B cell (primary cell): ENCODE results near the gene ITPKB. TPM values are rescaled to one million over a fixed set of nuclear protein-coding genes. Genes with fewer than 3 reads are reported as not detected.

Source experiments
- ATAC-seq: fragments of 200-7000 bp; cut with Tn5 transposase; one replicate; pipeline ENCODE4 v1.10.0; 2021; ENCODE audit warnings: low read depth, mild to moderate bottlenecking, moderate number of reproducible peaks, moderate library complexity
- CTCF ChIA-PET: fragments of 350-600 bp; sonication (Branson Sonifier 250); formaldehyde crosslinking; loops from one replicate; lab custom pipeline; 2021; ENCODE audit warnings: antibody characterized with exemption, inconsistent platforms; lab: Charles Lee
- POLR2A ChIA-PET: fragments of 350-600 bp; sonication (Branson Sonifier 250); formaldehyde crosslinking; loops from one replicate; lab custom pipeline; 2021; ENCODE audit warnings: antibody characterized with exemption; lab: Charles Lee
- DNase-seq: peaks from one replicate; pipeline ENCODE4 v3.0.0; 2013
- H2AFZ ChIP-seq: 2 replicates; pipeline ENCODE4 v1.6.1; 2012; ENCODE audit warnings: mild to moderate bottlenecking, low read depth, low read length; ENCODE audit not compliant: insufficient read depth, poor library complexity, severe bottlenecking
- H3K27ac ChIP-seq, 2 donors: 1 replicate in 1 of 2; 2 replicates in 1 of 2; pipeline ENCODE4 v1.5.1; 2012 to 2013; ENCODE audit warnings: low read length in 2 of 2, mild to moderate bottlenecking in 2 of 2, moderate library complexity in 1 of 2
- H3K27me3 ChIP-seq, 4 experiments: fragments of 200-600 bp in 1 of 4; sonication (generic) in 1 of 4; replicated peaks in 1 of 4; 1 replicate in 2 of 4; 2 replicates in 2 of 4; pipeline versions ENCODE4 v1.6.1 to v1.7.0; 2013 to 2016; ENCODE audit warnings: low read length in 3 of 4, mild to moderate bottlenecking in 2 of 4, mixed read lengths in 1 of 4, moderate library complexity in 1 of 4; ENCODE audit not compliant: insufficient read depth in 4 of 4, control insufficient read depth in 3 of 4; ENCODE audit errors: control extremely low read depth in 1 of 4
- H3K36me3 ChIP-seq, 2 experiments: replicated peaks in 1 of 2; 1 replicate in 1 of 2; 2 replicates in 1 of 2; pipeline versions ENCODE4 v1.6.1 to v1.7.1; 2013; ENCODE audit warnings: low read length in 1 of 2; ENCODE audit not compliant: insufficient read depth in 2 of 2, control insufficient read depth in 1 of 2; ENCODE audit errors: control extremely low read depth in 1 of 2, extremely low read depth in 1 of 2
- H3K4me1 ChIP-seq, 2 donors: fragments of 200-600 bp in 1 of 2; sonication (generic) in 1 of 2; 1 replicate in 1 of 2; 2 replicates in 1 of 2; pipeline versions ENCODE4 v1.5.1 to v1.6.1; 2013 to 2017; ENCODE audit warnings: low read length in 2 of 2; ENCODE audit not compliant: control insufficient read depth in 2 of 2, insufficient read depth in 2 of 2
- H3K4me2 ChIP-seq: replicated peaks from 2 replicates; pipeline ENCODE3; 2012; ENCODE audit warnings: mild to moderate bottlenecking, low read depth, low read length; ENCODE audit not compliant: poor library complexity, severe bottlenecking
- H3K4me3 ChIP-seq, 5 experiments: fragments of 200-600 bp in 1 of 5; sonication (generic) in 1 of 5; 1 replicate in 3 of 5; 2 replicates in 2 of 5; pipeline versions ENCODE4 v1.5.1 to v1.7.0; 2011 to 2016; ENCODE audit warnings: low read length in 4 of 5, mild to moderate bottlenecking in 4 of 5, low read depth in 2 of 5, control low read depth in 1 of 5, moderate library complexity in 1 of 5; ENCODE audit not compliant: insufficient read depth in 1 of 5; ENCODE audit errors: control extremely low read depth in 1 of 5, extremely low read depth in 1 of 5
- H3K79me2 ChIP-seq: fragments of 200-600 bp; sonication (generic); one replicate; pipeline ENCODE4 v1.6.0; 2016; ENCODE audit warnings: low read length; ENCODE audit not compliant: control insufficient read depth, insufficient read depth
- H3K9ac ChIP-seq: fragments of 200-600 bp; sonication (generic); 2 replicates; pipeline ENCODE4 v1.6.1; 2017; ENCODE audit warnings: mild to moderate bottlenecking, low read length, moderate library complexity
- H3K9me3 ChIP-seq, 3 donors: one replicate each; pipeline versions ENCODE4 v1.6.1 to v1.7.1; 2013; ENCODE audit warnings: low read length in 2 of 3; ENCODE audit not compliant: control insufficient read depth in 2 of 3, insufficient read depth in 1 of 3; ENCODE audit errors: control extremely low read depth in 1 of 3
- H4K20me1 ChIP-seq: 2 replicates; pipeline ENCODE4 v1.6.0; 2012; ENCODE audit warnings: mild to moderate bottlenecking, low read length; ENCODE audit not compliant: insufficient read depth, control insufficient read depth, poor library complexity, severe bottlenecking
- H3K27ac Mint-ChIP-seq: one replicate; pipeline ENCODE4 v1.8.0; 2021; ENCODE audit warnings: mixed read lengths
- H3K27me3 Mint-ChIP-seq: one replicate; pipeline ENCODE4 v1.8.0; 2021; ENCODE audit warnings: mixed read lengths
- H3K4me1 Mint-ChIP-seq: one replicate; pipeline ENCODE4 v1.8.0; 2021; ENCODE audit warnings: mixed read lengths
- H3K4me3 Mint-ChIP-seq: one replicate; pipeline ENCODE4 v1.8.0; 2021; ENCODE audit warnings: mixed read lengths
- H3K9me3 Mint-ChIP-seq: one replicate; pipeline ENCODE4 v1.8.0; 2022; ENCODE audit warnings: mixed read lengths; ENCODE audit not compliant: insufficient read depth
- CTCF ChIP-seq: fragments of 200-600 bp; IDR thresholded peaks from one replicate; pipeline ENCODE4 v1.8.0; 2022; ENCODE audit warnings: antibody characterized with exemption, mild to moderate bottlenecking
- EZH2 ChIP-seq: IDR thresholded peaks from 2 replicates; pipeline ENCODE4 v1.6.1; 2012; ENCODE audit warnings: borderline replicate concordance, low read depth, mild to moderate bottlenecking, moderate library complexity, low read length; ENCODE audit not compliant: insufficient read depth, poor library complexity, severe bottlenecking
- WGBS: methylation state at CpG from one replicate; pipeline ENCODE4 v1.1.5; 2013; ENCODE audit warnings: missing lambda C conversion rate; ENCODE audit not compliant: insufficient coverage; 5-methylcytosine and 5-hydroxymethylcytosine counted together
- intact Hi-C: fragments of 100-400 bp; cut with micrococcal nuclease; formaldehyde crosslinking; loops from one replicate; pipeline ENCODE4 v1.10.0; 2022
- polyA plus RNA-seq: library from polyadenylated mRNA; depleted of rRNA; stranded (reverse); fragments of >200 nt; gene quantifications from 2 replicates; pipeline ENCODE4 v1.2.3, GENCODE V29; 2012
- total RNA-seq, 2 donors: library from RNA; stranded (reverse); fragments of 120-200 nt in 1 of 2; gene quantifications; 1 replicate in 1 of 2; 2 replicates in 1 of 2; pipeline versions ENCODE4 v1.2.3 to v1.2.4, GENCODE V29; 2013 to 2022

ITPKB gene
- total and polyA plus RNA-seq, 2 donors (not counting 1 experiment from before 2014, with no cell fraction given) = 21.8 to 93.5 TPM

- Histone ChIP-seq H3K27ac (no peak overlapping the region), H3K79me2 (peaks cover 26% of the 10 kb centered on the region), H3K27me3 (no peaks in the 10 kb centered on the region), H3K4me2 (peak overlapping the region; percentile 47), H3K4me3 (no peak overlapping the region), H3K9me3 (no peaks in the 10 kb centered on the region), H2AFZ (no peak overlapping the region), H3K9ac (no peak overlapping the region), H3K36me3 (peaks cover 0 to 71% of the 10 kb centered on the region in 2 experiments), H4K20me1 (peaks cover 18% of the 10 kb centered on the region), H3K4me1 (peaks cover 57 to 75% of the 10 kb centered on the region in 2 donors)
- Mint-ChIP-seq H3K4me1 (peaks cover 78% of the 10 kb centered on the region), H3K9me3 (no peaks in the 10 kb centered on the region), H3K4me3 (no peak overlapping the region), H3K27ac (no peak overlapping the region), H3K27me3 (no peaks in the 10 kb centered on the region)
- ATAC-seq (no peak), DNase-seq (no peak)
- TF ChIP-seq CTCF = no peak
- no peak for TF ChIP-seq EZH2
- intact Hi-C loops = loop anchor here (2.0 kb wide), 2 partner anchors 33 to 45 kb away; no protein-coding TSS in a partner anchor
- ChIA-PET POLR2A (interaction anchor here (1.3 to 4.4 kb wide), 3 partner anchors 17 to 35 kb away, joined by 3 to 28 read pairs (median 4); no protein-coding TSS in a partner anchor), CTCF (interaction anchor here (0.9 to 7.3 kb wide), 16 partner anchors 8 to 186 kb away, joined by 3 to 78 read pairs (median 6); no protein-coding TSS in a partner anchor)
- 94% methylated on average over 23 of the region's 23 CpGs for WGBS
These were observed 97.3 kb downstream of the ITPKB start for GRCh38 chr1:226641671-226642231.
